Measurements from ENCODE around the gene CPSF3.

CPSF3 gene

DNA sequence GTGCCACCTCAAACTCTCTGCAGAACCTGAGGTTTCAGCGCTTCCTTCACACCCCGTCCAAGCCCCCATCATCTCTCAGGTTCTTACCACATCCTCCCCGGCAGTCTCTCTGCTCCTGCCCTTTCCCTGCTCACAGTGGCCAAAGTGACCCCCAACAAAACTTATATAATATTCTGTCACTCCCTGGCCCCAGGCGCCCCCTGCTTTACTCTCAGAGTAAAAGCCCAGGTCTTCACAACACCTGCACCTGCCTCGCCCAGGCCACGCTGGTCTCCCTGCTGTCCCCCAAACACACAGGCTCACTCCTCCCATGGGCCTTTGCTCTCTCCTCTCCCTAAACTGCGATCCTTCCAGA lies 6.5 kb upstream of the CPSF3 start:
- DNase-seq (ENCODE audit: low read depth in 1 of 2, low spot score in 1 of 2), result no peak

DNA sequence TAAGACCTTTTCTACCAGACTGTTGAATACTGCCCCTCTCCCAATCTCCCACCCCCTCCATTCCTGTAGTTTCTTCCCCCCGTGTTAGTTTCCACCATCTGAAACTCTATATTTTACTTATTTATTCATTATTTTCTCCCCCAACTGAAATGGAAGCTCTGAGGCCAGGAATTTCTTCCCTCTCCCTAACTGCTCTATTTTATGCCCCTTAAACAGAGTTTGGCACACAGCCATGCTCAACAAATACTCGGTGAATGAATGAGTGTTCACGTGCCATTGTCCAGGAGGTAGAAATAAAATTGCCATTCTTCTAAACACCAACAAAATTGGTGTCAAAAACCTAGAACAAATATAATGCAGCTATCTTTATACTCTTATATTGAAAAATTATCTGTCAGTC lies 5.7 kb upstream of the CPSF3 start:
- DNase-seq (ENCODE audit: low read depth in 1 of 2, low spot score in 1 of 2), result no peak

DNA sequence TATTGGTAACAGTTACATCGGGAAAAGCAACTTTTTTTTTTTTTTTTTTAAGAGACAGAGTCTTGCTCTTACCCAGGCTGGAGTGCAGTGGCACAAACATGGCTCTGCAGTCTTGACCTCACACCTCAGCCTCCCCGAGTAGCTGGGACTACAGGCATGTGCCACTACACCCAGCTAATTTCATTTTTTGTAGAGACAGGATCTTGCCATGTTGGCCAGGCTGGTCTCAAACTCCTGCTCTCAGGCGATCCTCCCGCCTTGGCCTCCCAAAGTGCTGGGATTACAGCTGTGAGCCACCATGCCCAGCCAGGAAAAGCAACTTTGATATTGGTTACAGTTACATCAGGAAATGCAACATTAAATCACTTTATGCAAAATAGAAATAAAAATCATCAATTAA lies 4.7 kb upstream of the CPSF3 start:
- DNase-seq (ENCODE audit: low read depth in 1 of 2, low spot score in 1 of 2), result no peak

DNA sequence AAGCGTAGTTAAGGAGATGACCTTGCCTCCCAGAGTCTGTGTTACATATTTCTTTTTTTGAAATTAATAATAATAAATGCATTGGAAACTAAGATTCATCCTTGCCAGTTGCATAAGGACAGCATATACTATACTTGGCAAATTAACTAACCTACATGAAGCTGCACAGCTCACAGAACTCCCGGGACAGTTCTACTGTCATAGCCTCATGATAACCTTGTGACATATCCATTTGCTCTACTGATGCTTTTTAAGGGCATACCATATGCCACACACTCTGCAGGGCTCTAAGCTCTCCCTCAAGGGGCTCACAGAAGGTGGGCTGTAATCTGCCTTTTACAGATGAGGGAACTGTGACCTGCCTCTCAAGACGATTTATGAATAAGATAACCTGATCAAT lies 3.9 kb upstream of the CPSF3 start:
- DNase-seq (ENCODE audit: low read depth in 1 of 2, low spot score in 1 of 2), result no peak

DNA sequence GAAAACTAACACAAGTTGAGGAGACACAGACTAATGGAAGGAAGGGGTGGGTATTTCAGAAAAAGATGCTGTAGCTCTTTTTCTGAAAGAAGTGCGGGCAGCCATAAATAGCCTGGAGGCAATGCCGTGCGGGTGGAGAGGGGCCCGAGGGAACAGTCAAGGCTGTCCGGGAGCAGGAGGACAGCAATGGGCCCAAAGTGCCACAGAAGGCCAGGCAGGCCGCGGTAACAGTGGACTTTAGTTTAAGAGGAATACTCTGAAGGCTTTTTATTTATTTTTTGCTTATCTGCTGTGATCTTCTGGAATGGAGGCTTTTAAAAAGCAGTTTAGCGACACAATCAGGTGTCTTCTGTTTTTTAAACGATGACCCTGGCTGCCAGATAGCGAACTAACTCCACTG lies 3.0 kb upstream of the CPSF3 start:
- DNase-seq (ENCODE audit: low read depth in 1 of 2, low spot score in 1 of 2), result no peak

DNA sequence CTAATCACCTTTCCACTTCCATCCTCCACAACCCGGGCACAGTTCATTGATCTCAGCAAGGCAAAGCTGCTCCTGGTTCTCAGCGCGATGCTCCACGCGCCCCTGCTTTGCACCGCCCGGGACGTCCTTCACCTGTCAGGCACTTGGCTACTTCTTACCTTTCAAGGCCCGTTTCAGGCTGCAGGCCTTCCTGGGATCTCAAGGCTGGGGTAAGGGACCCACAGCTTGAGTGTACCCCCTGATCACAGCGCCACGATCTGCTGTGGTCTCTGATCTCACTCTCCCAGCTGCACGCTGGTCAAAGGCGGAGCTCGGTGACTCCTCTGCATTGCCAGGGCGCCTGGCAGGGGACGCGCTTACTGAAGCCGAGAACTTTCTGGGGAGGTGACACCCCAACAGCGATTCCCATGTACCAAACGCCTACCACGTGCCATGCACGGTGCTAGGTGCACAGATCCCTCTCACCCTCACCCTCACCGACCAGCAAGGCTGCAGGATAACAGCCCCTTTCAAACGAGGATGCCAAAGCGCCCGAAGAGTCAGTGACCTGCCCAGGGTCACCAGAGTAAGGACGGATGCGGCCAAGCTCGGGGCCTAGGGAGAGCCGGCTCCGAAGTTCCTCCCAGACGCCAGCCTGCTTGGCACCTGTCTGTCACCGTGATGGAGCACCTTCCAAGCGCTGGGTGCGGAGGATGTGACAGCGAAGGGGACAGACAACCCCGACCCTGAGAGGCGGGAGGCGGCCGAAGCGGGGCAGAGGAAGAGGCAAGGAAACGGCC lies 944 bp upstream of the CPSF3 start:
- DNase-seq (ENCODE audit: low read depth in 1 of 2, low spot score in 1 of 2), result peak; percentile 10 to 20

DNA sequence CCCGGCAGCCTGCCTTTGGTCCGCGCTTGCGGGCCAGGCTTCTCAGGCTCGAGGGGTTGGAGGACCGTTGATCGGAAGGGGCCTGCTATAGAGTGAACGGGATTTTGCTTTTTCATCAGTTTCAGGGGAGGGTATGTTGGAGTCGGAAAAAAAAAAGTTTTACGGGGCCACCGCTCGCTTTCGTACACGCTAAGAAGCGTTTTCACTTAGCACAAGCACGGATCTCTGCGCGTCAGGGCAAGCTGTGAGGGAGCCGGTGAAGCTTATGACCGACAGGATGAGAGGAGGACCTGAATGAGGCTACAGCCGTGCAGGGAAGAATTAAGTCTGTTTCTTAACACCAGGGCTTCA lies 443 bp downstream of the CPSF3 start:
- no peak for DNase-seq (ENCODE audit: low read depth in 1 of 2, low spot score in 1 of 2)

DNA sequence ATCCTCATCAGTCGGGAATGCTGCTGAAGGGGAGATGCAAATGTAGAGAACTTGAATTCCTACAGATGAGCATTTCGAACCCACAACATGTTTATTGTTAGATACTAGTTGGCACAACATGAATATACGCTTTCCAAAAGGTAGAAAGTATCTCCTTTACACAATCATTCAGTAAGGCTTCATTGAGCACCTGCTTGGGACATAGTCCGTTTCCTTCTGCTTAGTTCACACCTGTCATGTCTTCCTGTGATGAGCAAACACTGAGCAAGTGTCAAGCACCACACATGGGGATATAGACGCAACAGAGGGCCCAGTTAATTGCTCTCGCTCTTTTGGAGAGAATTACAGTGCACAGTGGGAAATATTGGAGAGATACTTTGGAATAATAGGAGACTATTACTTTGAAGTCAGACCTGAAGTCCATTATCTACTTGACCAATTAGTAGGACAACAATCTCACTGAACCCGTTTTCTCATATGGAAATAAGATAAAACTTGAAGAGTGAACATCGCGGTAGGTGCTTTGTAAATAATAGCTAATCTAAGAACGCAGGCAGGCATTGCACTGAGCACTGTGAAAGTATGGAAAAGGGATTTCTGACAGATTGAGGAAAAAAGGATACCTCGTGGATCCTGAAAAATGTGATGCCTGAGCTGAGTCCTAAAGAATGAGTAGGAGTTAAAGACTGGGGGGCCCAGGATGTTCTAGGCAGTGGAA lies 1.2 kb downstream of the CPSF3 start:
- no peak for DNase-seq (ENCODE audit: low read depth in 1 of 2, low spot score in 1 of 2)

DNA sequence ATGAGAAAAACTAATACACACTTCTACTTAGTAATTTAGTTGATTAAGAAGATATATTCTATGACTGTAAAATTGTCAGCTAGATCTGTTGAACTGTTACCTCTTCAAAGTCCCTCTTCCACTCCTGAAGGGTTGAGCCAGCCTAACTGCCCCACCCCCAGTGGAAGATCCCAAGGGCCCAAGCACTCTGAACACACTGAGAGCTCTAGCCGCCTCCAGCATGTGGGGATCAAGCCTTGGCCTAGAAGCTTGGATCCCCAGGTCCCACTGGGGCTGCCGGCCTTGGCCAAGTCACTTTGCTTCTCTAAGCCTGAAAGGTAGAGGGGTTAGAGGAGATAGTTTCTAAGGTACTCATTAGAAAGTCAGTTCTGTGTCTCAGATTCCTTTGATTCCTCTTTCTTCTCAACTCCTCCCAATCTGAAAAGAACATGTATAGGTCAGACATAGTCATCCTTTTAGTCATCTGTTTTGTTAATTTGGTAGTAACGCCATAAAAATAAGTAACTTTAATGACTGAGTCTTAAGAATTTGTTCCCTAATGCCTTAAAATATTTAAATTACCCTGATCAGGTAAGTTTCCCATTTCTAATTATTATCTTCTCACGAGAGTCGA lies 5.6 kb downstream of the CPSF3 start:
- no peak for DNase-seq (ENCODE audit: low read depth in 1 of 2, low spot score in 1 of 2)

DNA sequence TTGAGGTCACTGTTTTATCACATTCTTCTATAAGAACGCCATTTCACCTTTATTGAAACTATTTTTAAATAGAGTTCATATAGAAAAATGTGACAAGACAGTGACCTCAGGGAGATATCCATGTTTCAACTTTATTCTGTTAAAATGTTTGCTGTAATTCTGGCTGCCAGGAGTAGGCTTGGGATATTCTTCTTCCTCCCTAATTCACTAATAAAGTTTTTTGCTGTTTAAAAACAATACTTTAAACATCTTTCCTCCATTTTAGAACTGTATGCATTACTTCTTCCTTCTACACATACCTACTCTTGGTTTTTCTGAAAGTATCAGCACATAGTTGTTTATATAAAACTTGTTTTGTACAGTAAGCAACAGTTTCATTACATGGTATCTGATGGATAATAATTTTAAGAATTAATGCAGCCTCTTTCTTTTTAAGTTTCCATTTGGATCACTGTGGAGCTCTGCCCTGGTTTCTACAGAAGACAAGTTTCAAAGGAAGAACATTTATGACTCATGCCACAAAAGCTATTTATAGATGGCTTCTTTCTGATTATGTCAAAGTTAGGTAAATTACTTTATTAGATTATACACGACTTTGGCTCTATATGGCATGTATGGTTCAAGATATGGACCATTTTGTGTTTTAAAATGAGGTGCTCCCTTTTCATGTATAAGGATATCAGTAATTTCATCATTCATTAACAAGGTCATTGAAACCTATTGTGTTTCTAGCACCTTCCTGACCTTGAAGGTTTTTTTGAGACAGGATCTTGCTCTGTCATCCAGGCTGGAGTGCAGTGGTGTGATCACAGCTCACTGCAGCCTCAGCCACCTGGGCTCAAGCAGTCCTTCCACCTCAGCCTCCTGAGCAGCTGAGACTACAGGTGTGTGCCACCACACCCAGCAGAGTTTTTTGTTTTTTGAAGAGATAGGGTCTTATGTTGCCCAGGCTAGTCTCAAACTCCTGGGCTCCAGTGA lies 7.2 kb downstream of the CPSF3 start:
- DNase-seq (ENCODE audit: low read depth in 1 of 2, low spot score in 1 of 2), result no peak

DNA sequence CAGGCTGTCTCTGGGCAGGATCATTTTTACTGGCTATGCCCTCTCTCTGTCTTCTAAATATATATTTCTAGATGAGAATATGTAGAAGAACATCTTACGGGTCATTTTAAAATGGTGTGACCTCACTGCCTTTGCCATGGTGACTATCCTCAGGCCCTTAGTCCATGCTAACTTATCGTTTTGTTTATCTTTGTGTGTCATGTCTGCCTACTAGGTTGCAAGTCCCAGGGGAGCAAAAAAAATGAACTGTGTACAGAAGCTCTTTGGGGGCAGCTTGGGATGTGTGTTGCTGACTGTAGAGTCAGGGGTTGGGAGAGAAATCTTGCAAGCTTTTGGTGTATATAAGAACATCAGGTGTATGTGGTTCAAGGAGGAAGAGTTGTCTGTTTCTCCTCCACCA lies 11.0 kb downstream of the CPSF3 start:
- DNase-seq (ENCODE audit: low read depth in 1 of 2, low spot score in 1 of 2), result no peak

DNA sequence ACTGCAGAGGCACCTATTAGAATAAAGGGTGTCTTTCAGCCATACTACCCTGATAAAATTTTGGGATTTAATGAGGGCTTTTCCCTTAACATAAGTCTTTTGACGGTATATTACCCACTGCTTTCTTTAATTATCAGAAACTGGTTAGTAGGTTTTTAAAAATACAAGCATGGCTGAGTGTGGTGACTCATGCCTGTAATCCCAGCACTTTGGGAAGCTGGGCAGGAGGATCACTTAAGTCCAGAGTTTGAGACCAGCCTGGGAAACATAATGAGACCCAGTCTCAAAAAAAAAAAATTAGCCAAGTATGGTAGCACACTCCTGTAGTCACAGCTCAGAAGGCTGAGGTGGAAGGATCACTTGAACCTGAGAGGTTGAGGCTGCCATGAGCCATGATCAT lies 16.1 kb downstream of the CPSF3 start:
- DNase-seq (ENCODE audit: low read depth in 1 of 2, low spot score in 1 of 2), result no peak

DNA sequence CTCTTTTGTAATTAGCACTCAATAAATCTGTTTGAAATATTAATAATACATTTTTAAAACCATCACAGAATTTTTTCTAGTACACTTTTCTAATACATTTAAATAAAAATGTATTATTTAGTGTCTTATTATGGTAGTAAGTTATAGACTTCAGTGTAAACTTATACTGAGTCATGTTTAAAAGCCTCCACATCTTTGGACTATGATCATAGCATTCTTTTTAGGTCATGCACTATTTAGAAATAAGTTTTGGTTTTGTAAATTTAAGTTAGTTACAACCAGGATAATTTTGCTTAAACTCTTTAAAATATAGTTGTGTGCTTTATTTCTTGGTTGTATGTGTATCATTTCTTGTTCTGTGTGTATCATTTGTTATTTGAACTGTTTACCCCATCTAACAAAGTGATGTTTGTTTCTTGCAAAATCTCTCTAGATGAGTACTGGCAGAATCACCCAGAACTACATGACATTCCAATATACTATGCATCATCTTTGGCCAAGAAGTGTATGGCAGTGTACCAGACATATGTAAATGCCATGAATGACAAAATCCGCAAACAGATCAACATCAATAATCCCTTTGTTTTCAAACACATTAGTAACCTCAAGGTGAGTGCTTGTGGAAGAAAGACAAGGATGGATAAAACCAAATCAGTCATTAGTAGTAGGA lies 16.7 kb downstream of the CPSF3 start:
- DNase-seq (ENCODE audit: low read depth in 1 of 2, low spot score in 1 of 2), result no peak

DNA sequence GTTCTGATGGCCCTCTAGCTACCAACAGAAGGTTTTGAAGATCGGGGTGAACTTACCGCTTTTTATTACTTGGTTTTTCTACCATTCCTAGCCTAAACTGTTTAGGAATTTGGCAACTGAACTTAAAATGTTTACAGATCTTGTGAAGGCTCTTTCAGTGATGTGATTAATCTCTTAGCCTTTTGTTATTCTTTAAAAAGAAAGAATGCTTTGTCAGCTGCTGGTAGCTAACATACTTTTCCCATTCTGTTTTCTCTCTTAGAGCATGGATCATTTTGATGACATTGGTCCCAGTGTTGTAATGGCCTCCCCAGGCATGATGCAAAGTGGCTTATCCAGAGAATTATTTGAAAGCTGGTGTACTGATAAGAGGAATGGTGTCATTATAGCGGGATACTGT lies 18.1 kb downstream of the CPSF3 start:
- no peak for DNase-seq (ENCODE audit: low read depth in 1 of 2, low spot score in 1 of 2)

DNA sequence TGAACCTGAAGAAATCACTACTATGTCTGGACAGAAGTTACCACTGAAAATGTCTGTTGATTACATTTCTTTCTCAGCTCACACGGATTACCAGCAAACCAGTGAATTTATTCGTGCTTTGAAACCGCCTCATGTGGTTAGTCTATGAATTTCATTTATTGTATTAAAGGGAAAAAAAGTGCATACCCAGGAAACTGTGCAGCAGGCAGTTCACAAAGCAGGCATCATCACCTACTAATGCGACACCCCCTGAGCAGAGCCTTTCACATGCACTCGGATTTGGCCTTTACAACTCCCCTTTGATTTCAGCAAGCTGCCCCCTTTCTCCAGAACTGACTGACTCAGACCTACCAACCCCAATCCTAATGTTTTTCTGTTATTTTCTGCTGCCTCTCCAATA lies 20.1 kb downstream of the CPSF3 start:
- DNase-seq (ENCODE audit: low read depth in 1 of 2, low spot score in 1 of 2), result no peak

DNA sequence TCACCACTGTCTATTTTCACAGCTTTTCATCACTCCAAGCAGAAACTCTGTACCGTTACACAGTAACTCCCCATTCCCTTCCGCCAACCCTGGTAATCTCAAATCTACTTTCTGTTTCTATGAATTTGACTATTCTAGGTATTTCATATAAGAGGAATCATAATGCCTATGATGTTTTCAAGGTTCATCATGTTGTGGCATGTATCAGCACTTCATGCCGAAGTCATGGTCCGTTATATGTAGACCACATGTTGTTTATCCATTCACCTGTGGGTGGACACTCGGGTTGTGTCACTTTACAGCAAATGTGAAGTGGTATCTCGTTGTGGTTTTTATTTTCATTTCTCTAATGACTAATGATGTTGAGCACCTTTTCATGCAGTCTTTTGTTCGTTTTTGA lies 21.6 kb downstream of the CPSF3 start:
- no peak for DNase-seq (ENCODE audit: low read depth in 1 of 2, low spot score in 1 of 2)

DNA sequence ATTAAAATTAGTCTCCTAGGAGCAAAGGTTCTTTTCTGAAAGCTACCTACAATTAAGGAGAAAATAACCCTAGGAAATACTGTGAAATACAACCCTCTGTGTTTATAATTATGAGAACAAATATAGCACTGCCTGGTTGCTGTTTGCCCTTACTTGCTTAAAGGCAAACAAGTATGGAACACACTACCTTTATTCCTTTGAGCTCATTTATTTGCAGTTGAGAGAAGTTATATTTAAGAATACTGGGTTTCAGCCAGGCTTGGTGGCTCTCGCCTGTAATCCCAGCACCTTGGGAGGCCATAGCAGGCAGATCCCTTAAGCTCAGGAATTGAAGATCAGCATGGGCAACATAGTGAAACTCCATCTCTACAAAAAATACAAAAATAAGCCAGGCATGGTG lies 27.8 kb downstream of the CPSF3 start:
- no peak for DNase-seq (ENCODE audit: low read depth in 1 of 2, low spot score in 1 of 2)

DNA sequence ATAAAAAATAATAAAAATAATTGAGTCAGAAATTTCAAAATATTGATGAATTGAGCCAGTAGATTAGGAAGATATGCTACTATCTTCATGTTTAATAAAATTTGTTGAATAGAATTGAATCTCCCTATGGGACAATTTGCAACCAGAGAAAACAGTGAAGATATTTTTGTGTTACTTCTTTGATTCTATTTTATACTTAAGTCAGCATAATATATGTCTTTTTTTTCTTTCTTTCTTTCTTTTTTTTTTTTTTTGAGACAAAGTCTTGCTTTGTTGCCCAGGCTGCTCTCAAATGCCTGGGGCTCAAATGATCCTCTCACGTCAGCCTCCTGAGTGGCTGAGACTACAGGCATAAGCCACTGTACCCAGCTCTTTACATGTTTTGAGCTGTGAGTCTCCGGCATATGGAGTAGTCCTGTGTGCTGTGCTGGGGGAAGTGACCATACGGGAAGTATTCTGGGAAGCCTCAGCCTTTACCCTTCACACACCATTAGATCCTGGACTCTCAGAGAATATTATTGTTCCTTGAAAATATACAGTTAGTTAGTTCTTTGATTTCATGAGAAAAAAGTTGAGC lies 37.1 kb downstream of the CPSF3 start:
- no peak for DNase-seq (ENCODE audit: low read depth in 1 of 2, low spot score in 1 of 2)

DNA sequence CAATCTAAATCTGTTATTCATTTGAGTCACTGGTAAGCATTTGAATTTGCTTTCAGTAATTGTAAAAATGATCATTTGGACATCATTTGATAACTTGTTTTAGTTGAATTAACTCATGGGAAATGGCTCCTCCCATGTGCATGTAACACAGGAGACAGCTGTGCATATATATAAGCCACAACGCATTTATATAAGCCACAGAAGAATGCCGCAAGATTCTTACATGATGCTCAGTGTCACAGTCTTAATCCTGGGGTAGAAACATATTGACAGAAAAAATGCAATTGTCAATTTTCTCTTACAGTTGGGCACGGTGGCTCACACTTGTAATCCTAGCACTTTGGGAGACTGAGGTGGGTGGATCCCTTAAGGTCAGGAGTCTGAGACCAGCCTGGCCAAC lies 37.6 kb downstream of the CPSF3 start:
- no peak for DNase-seq (ENCODE audit: low read depth in 1 of 2, low spot score in 1 of 2)

DNA sequence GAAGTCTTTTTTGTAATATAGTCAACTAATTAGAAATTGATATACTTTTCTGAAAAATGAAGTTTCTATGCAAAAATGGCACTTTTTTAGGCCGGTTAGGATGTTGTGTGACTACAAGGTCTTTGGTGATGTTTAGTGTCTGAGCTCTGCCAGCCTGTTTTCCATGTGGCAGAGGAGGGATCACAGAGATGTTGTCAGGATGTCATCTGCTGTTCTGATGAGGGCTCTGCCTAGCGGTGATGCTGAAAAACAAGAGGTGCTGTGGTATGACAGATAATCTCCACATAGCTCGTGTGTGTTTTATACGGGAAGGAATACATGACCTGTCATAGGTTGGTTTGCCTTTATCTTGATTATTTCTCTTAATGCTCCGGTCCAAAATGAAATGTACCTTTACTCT lies 38.9 kb downstream of the CPSF3 start:
- no peak for DNase-seq (ENCODE audit: low read depth in 1 of 2, low spot score in 1 of 2)
